HG02970 (cell line): ENCODE measurements around the gene SCN7A.
"Not testable (repeated sequence)": the region's sequence is repeated elsewhere in the genome, so short reads cannot be mapped to it uniquely, and the experiment has no call there.

Experiments used
- ATAC-seq: cut with Tn5 transposase; IDR thresholded peaks from one replicate; pipeline ENCODE4 v1.9.1; 2021; ENCODE audit warnings: mild to moderate bottlenecking, moderate library complexity, moderate number of reproducible peaks; ENCODE audit not compliant: unreplicated experiment, low FRiP score

The SCN7A gene

DNA sequence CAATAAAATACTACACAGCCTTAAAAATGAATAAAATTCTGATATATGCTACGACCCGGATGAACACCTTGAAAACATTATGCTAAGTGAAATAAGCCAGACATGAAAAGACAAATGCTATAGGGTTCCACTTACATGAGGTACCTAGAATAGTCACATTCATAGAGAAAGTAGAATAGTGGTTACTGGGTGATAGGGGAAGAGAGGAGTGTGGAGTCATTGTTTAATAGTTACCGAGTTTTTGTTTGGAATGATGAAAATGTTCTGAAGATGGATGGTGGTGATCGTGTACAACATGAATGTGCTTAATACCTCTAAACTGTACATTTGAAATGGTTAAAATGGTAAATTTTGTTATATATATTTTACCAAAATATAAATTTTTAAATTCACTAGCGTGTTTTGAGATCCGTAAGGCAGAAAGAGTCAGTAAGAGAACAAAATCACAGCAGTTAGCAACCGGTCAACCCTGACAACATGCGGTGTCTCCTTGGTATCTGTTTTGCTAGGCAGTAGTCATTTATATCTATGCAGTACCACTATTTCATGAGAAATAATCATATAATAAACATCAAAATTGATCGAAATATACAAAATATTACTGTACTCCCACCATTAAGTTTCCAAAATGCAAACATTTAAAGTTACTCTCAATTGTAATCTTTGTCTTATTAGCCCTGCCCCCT, 129.4 kb downstream of the SCN7A start:
- no peak for ATAC-seq

- ATAC-seq: no peak
These were observed 132.5 kb downstream of the SCN7A start for GRCh38 chr2:166361351-166362153.

DNA sequence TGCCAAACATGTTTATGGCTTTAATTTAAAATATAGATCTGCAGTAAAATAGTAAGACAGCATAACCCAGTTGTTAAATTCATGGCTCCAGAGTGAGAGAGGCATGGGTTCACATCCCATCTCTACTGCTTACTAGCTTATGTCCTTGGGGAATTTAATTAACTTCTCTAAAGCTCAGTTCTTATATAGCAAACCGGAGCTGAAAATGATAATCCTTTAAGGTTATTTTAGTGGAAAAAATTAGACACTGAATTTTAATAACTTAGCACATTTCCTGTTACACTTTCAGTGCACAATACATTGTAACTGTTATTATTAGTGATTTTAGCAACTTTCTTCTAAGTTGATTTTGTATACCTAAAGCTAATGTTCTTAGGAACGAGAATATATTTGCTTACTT, 133.1 kb downstream of the SCN7A start:
- ATAC-seq: no peak

DNA sequence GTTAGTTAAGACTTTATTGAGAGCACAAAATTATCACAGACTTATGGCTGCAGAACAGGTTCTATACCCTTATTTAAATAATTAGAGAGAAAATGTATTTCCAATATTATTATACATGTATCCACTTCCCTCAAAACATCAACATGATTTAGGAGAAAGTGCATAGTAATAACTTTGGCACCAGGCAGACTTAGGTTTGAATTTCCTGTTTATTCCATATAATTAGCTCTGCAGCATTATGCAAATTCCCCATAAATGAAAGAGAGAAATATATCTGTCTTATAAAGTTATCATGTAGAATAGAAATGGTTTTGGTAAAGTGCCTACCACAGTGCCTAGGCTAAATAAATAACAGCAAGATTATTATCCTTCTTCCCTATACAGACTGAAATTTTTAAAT, 133.6 kb downstream of the SCN7A start:
- no peak for ATAC-seq

DNA sequence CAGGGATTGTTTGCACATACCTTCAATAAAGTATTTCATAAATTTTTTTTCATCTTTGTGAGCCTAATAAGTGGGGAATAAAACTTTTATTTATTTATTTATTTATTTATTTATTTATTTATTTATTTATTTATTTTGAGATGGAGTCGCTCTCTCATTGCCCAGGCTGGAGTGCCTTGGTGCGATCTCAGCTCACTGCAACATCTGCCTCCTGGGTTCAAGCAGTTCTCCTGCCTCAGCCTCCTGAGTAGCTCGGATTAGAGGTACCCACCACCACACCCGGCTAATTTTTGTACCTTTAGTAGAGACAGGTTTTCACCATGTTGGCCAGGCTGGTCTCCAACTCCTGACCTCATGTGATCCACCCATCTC, 136.1 kb downstream of the SCN7A start:
- ATAC-seq: not testable (repeated sequence)

DNA sequence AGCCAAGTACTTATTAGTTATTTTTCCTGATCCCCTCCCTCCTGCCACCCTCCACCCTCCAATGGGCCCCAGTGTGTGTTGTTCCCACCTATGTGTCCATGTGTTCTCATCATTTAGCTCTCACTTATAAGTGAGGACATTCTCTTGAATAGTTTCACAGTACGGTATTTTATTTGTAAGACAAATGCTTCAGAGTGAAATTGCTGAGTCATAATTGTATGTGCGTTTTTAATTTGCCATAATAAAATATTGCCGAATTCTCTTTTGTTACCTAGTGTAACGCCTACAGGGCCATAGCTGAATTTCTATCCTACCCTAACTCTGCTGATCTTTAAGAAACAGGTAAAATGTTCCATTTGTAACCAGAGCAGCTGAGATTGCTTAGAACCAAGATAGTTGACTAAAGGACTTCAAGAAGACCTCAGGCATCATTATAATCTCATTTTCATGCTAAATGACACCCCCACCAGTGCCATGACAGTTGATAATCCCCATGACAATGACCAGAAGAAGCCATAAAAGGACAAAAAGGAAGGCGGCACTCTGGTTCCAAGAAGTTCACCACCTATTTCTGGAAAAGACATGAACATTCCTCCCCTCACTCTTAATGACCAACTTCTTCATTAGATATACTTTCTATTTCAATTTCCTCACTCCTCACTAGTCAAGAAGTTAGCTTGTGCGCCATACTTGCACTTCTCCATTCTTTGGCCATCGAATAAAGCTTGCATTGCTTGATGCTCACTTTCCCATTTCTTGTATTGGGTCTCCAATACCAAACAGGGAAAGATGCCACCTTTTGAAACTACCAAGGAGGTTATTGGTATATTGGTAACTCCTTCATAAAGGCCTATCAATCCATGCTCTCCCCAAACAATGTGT, 136.7 kb downstream of the SCN7A start:
- ATAC-seq: no peak
